Fibroblast of skin of left biceps (primary cell): ENCODE data around the gene CD164.
"Not testable (repeated sequence)": the region's sequence is repeated elsewhere in the genome, so short reads cannot be mapped to it uniquely, and the experiment has no call there.

Experiments
- DNase-seq, 2 experiments: peaks; one replicate each; pipeline ENCODE4 v3.0.0-alpha.2; 2013; ENCODE audit warnings: low read depth in 2 of 2

The CD164 gene

GRCh38 chr6:109342911-109343310, 39.4 kb downstream of the CD164 start:
- DNase-seq = no peak

DNA sequence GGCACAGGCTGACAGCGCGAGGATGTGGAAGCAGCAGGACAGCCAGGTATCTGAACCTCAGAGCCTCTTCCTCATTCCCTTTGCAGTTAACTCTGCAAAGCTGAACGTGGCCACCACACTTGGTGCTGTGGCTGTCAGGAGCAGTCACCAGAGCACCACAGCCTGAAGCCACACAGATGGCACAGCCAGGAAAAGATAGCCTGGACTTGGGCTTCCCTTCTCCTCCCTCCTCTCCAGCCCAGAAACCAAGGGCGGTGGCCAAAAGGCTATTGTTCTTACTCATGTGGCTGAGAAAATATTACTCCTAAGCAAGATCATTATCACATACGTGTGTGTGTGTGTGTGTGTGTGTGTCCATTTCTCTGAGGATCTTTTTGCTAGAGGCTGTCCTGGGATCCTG, 39.8 kb downstream of the CD164 start:
- no peak for DNase-seq

GRCh38 chr6:109340811-109341210, 41.5 kb downstream of the CD164 start:
- DNase-seq = no peak

GRCh38 chr6:109339906-109340678, 42.2 kb downstream of the CD164 start:
- no peak for DNase-seq

GRCh38 chr6:109336221-109336961, 45.9 kb downstream of the CD164 start:
- no peak for DNase-seq

- not testable (repeated sequence) for DNase-seq
These were observed 48.4 kb downstream of the CD164 start for GRCh38 chr6:109333870-109334269.

GRCh38 chr6:109332748-109333147, 49.5 kb downstream of the CD164 start:
- no peak for DNase-seq

- DNase-seq = no peak
These were observed 51.2 kb downstream of the CD164 start for GRCh38 chr6:109331081-109331480.

DNA sequence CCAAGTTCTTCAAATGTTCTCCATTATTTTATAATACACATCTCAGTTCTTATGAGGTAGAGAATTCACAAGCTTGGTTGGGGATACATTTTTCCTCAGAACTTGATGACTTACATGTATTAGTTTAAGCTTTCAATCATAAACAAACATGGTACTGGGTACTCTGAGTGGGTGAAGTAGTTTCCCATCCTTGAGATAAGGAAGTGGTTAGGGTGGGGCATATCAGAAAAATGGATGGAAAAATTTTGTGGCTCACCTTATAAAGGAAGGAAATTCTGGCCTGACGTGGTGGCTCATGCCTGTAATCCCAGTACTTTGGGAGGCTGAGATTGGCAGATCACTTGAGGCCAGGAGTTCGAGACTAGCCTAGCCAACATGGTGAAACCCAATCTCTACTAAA, 52.0 kb downstream of the CD164 start:
- DNase-seq = no peak

DNA sequence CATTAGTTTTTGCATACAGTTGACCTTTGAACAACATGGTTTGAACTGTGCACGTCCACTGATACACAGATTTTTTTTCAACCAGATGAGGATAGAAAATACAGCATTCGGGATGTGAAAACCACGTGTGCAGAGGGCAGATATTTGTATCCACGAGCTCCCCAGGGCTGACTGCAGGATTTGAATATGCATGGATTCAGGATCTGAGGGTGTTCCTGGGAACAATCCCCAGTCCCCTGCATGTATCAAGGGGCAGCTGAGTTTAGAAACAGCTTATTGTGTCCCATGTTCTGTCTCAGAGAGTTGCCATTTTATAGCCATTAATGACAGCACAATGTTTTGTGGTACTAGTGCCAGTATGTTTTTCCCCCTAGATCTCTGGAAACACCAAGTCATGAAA, 53.6 kb downstream of the CD164 start:
- DNase-seq = no peak

GRCh38 chr6:109327959-109328358, 54.3 kb downstream of the CD164 start:
- DNase-seq = no peak

DNA sequence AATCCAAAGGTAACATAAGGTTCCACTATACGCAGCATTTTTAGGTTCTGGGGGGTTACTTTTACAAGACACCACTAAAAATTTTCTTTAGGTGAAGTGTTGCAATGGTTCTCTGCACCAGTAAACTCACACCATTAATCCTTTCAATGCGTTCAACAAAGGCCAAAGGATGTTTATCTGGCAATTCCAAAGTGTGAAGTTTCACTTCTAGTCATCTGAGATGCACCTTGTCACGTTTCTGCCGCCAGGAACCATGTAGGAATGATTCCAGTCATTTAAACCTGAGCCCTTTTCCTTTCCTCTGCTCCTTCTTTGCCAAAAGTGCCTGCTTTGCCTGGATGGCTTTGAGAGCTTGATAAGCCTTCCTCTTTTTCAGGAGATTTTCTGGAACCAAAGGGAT, 54.8 kb downstream of the CD164 start:
- DNase-seq = no peak

DNA sequence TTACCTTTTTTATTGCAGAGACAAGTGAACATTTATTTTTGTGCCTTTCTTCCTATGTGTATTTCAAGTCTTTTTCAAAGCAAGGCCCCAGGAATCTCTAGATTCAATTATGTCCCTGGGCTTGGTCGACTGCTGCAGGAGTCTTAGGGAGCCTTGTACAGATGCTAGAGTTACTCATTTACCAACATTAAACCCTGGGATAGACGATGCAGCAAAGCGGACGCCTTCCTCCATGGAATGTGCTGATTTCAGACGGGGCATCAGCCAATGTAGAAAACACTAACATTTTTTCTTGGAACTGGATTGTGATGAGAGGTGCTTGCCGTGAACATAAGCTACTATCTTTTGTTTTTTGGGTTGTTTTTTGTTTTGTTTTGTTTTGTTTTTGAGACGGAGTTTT, 55.9 kb downstream of the CD164 start:
- DNase-seq = no peak

GRCh38 chr6:109325400-109325801, 56.9 kb downstream of the CD164 start:
- no peak for DNase-seq

DNA sequence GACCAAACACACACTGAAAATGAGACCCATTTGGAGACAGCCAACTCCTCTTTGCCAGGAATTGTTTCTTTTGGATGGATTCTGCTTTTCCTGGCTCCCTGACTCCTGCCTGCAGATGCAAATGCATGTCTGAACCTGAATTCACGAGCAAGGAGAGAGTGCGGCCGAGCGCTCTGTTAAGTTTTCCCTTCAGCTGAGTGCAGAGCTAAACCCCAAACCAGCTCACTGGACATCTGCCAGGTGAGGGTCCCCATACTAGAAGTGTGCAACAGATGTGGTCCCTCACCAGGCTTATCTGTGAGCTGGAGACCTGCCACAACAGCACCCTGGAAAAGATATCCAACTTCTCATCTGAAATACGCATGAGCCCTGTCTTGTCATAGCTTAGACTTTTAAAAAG, 59.0 kb downstream of the CD164 start:
- DNase-seq = no peak

- DNase-seq = no peak
These were observed 59.4 kb downstream of the CD164 start for GRCh38 chr6:109322825-109323224.

GRCh38 chr6:109321752-109322151, 60.5 kb downstream of the CD164 start:
- no peak for DNase-seq

GRCh38 chr6:109320072-109320471, 62.2 kb downstream of the CD164 start:
- DNase-seq = no peak

DNA sequence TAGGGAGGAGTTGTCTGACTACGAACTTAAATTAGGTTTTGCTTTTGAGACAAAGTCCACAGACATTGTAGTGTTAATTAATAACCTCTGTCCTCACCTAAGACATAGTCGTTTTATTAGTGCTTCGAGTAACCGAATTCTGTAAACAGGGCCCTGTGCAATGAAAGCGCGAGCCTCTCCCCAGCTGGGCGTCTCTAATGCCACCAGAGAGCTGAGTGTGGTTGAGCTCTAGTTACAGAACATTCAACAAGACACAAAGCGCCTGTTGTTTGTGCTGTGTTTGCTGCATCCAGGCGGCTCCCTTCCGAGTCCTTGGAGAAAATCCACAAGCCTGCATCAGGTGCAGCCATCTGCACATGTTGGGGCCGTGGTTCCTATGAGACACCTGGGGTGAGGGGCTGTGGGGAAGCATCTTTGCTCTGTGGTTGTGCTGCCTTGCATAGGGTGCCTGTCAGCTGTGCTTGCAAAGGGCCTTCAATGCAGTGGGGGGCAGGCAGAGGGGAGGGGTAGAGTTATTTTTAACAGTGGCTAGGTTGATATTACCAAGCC, 63.9 kb downstream of the CD164 start:
- DNase-seq = no peak

GRCh38 chr6:109316909-109317308, 65.4 kb downstream of the CD164 start:
- DNase-seq = no peak
